Tibial artery (tissue), 4 donors: Measurements from ENCODE around the gene RASAL2.

Experiments used
- DNase-seq, 2 donors: peaks; one replicate each; pipeline ENCODE4 v3.0.0-alpha.2; 2019
- H3K27ac ChIP-seq, 2 donors: fragments of 200-600 bp; sonication (generic) in 1 of 2; 1 replicate in 1 of 2; 2 replicates in 1 of 2; pipeline ENCODE4 v1.5.1; 2018 to 2019; ENCODE audit warnings: mild to moderate bottlenecking in 1 of 2
- H3K27me3 ChIP-seq, 2 donors: fragments of 200-600 bp; sonication (generic) in 1 of 2; one replicate each; pipeline versions ENCODE4 v1.5.1 to v1.6.0; 2016 to 2019
- H3K36me3 ChIP-seq, 3 donors: fragments of 200-600 bp; sonication (generic) in 2 of 3; one replicate each; pipeline ENCODE4 v1.5.1; 2016 to 2019; ENCODE audit warnings: mild to moderate bottlenecking in 2 of 3
- H3K4me1 ChIP-seq, 4 donors: fragments of 200-600 bp; sonication (generic) in 2 of 4; 1 replicate in 3 of 4; 2 replicates in 1 of 4; pipeline ENCODE4 v1.5.1; 2016 to 2019
- H3K4me3 ChIP-seq, 2 donors: fragments of 200-600 bp; sonication (generic) in 1 of 2; 1 replicate in 1 of 2; 2 replicates in 1 of 2; pipeline ENCODE4 v1.5.1; 2018 to 2019; ENCODE audit warnings: mild to moderate bottlenecking in 2 of 2
- H3K9me3 ChIP-seq, 3 donors: fragments of 200-600 bp; sonication (generic) in 1 of 3; one replicate each; pipeline ENCODE4 v1.5.1; 2016 to 2019
- intact Hi-C: fragments of 100-400 bp; cut with DNase I; formaldehyde crosslinking; loops from one replicate; pipeline ENCODE4 v1.15.0; 2023; ENCODE audit warnings: low total_unique reads
- TF ChIP-seq, protein P1 (sequence below), 2 experiments: fragments of 200-600 bp in 1 of 2; fragments of 450-650 bp in 1 of 2; IDR thresholded peaks; one replicate each; pipeline ENCODE4 v1.5.1; 2017 to 2019; ENCODE audit warnings: antibody characterized with exemption in 2 of 2, mild to moderate bottlenecking in 1 of 2, moderate library complexity in 1 of 2

The RASAL2 gene

GRCh38 chr1:178155481-178156255 is 61.8 kb downstream of the RASAL2 start:
- no peak overlapping the region for H3K27ac ChIP-seq
- H3K27me3 ChIP-seq: no peaks in the 10 kb centered on the region
- H3K9me3 ChIP-seq: no peaks in the 10 kb centered on the region
- intact Hi-C loops: no loop called here
- H3K36me3 ChIP-seq: no peaks in the 10 kb centered on the region
- H3K4me3 ChIP-seq: no peak overlapping the region
- TF ChIP-seq, protein P1, sequence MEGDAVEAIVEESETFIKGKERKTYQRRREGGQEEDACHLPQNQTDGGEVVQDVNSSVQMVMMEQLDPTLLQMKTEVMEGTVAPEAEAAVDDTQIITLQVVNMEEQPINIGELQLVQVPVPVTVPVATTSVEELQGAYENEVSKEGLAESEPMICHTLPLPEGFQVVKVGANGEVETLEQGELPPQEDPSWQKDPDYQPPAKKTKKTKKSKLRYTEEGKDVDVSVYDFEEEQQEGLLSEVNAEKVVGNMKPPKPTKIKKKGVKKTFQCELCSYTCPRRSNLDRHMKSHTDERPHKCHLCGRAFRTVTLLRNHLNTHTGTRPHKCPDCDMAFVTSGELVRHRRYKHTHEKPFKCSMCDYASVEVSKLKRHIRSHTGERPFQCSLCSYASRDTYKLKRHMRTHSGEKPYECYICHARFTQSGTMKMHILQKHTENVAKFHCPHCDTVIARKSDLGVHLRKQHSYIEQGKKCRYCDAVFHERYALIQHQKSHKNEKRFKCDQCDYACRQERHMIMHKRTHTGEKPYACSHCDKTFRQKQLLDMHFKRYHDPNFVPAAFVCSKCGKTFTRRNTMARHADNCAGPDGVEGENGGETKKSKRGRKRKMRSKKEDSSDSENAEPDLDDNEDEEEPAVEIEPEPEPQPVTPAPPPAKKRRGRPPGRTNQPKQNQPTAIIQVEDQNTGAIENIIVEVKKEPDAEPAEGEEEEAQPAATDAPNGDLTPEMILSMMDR (IDR thresholded peaks at IDR 0.05): no peak
- no peak for DNase-seq
- H3K4me1 ChIP-seq: peaks cover 0 to 56% (median 6%) of the 10 kb centered on the region in 4 donors

- Histone ChIP-seq H3K4me3 (no peak overlapping the region), H3K27me3 (no peaks in the 10 kb centered on the region), H3K27ac (no peak overlapping the region), H3K36me3 (no peaks in the 10 kb centered on the region), H3K4me1 (peaks cover 0 to 14% (median under 1%) of the 10 kb centered on the region in 4 donors), H3K9me3 (no peaks in the 10 kb centered on the region)
- DNase-seq: no peak
- intact Hi-C loops: no loop called here
- TF ChIP-seq, protein P1 (IDR thresholded peaks at IDR 0.05): no peak
Observed at GRCh38 chr1:178160736-178161475, 67.0 kb downstream of the RASAL2 start.

DNA sequence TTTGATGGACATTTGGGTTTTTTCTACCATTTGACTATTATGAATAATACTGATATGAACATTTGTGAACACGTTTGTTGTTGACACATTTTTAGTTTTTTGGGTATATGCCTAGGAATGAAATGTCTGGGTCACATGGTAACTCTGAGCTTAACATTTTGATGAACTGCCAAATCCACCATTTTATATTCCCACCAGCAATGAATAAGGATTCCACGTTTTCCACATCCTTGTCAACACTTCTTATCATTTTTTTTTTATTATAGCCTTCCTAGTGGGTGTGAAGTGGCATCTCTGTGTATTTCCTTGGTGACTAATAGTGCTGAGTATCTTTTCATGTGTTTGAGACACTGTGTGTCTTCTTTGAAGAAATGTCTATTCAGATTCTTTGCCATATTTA is 67.6 kb downstream of the RASAL2 start:
- no peaks in the 10 kb centered on the region for H3K9me3 ChIP-seq
- no peak for DNase-seq
- TF ChIP-seq, protein P1 (IDR thresholded peaks at IDR 0.05): no peak
- no peak overlapping the region for H3K4me3 ChIP-seq
- peaks cover 0 to 9% (median 0%) of the 10 kb centered on the region in 4 donors for H3K4me1 ChIP-seq
- intact Hi-C loops: no loop called here
- no peak overlapping the region for H3K27ac ChIP-seq
- H3K36me3 ChIP-seq: no peaks in the 10 kb centered on the region
- H3K27me3 ChIP-seq: no peaks in the 10 kb centered on the region

- intact Hi-C loops: no loop called here
- Histone ChIP-seq H3K27ac (no peak overlapping the region), H3K36me3 (no peaks in the 10 kb centered on the region), H3K9me3 (no peaks in the 10 kb centered on the region), H3K4me1 (peaks cover 0 to 28% (median 2%) of the 10 kb centered on the region in 4 donors), H3K4me3 (no peak overlapping the region), H3K27me3 (no peaks in the 10 kb centered on the region)
- DNase-seq: no peak
- TF ChIP-seq, protein P1 (IDR thresholded peaks at IDR 0.05): no peak
Observed at GRCh38 chr1:178165196-178165595, 71.3 kb downstream of the RASAL2 start.

- intact Hi-C loops: no loop called here
- TF ChIP-seq, protein P1 (IDR thresholded peaks at IDR 0.05): no peak
- H3K4me3 ChIP-seq: no peak overlapping the region
Observed at GRCh38 chr1:178166429-178167024, 72.6 kb downstream of the RASAL2 start.

More at GRCh38 chr1:178166429-178167024, 72.6 kb downstream of the RASAL2 start:
- Histone ChIP-seq H3K27me3 (no peaks in the 10 kb centered on the region), H3K27ac (no peak overlapping the region), H3K36me3 (no peaks in the 10 kb centered on the region), H3K4me1 (peaks cover 0 to 34% (median 2%) of the 10 kb centered on the region in 4 donors), H3K9me3 (no peaks in the 10 kb centered on the region)
- DNase-seq: no peak
